Measurements from ENCODE around the gene FGF1. TPM values are rescaled to one million over a fixed set of nuclear protein-coding genes. Genes with fewer than 3 reads are reported as not detected.

Gene FGF1
- total RNA-seq, 1 donor from 2014 or later: not detected

DNA sequence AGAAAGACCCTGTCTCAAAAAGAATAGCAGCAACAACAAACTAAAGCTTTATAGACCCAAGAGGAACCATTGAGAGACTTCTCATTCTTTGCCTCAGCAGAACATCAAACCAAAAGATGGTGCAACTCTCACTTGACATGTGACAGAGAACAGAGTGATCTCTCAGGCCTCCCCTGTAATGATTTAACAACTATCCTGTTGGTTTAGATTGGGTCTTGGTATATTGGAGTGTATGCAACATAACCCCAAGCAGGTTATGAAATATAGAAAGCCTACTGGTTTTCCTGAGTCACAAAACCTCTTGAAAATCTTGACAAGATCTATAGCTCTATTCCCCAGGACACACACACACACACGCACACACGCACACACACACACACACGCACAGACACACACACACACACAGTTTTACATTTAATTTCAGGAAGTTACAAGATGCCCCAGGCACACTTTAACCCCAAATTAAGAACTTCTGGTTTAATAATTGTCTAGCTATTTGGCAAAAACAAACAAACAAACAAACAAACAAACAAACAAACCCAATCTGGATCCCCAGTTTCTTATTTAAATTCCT is 6.5 kb upstream of the FGF1 start:
- Mint-ChIP-seq H3K4me1 (peaks cover 19% of the 10 kb centered on the region), H3K36me3 (no peaks in the 10 kb centered on the region), H3K4me3 (no peak overlapping the region), H3K27me3 (ENCODE audit: insufficient read depth, low read depth) (peaks cover 3% of the 10 kb centered on the region), H3K9me3 (no peaks in the 10 kb centered on the region), H3K27ac (no peak overlapping the region)
- TF ChIP-seq EZH2 (IDR thresholded peaks at IDR 0.05): no peak
- no peaks in the 10 kb centered on the region for H3K27me3 ChIP-seq
- H3K9me3 ChIP-seq (ENCODE audit: low read depth): no peaks in the 10 kb centered on the region
- H3F3A ChIP-seq (ENCODE audit: low read depth): no peaks in the 10 kb centered on the region
- H3K9ac ChIP-seq: no peak overlapping the region
- no peak overlapping the region for H3K27ac ChIP-seq
- no peak overlapping the region for H3K4me2 ChIP-seq
- no peaks in the 10 kb centered on the region for H4K20me1 ChIP-seq (ENCODE audit: low read depth)
- H3K4me1 ChIP-seq: peaks cover 4% of the 10 kb centered on the region
- H3K4me3 ChIP-seq: no peak overlapping the region
- DNase-seq (ENCODE audit: low spot score): no peak
- no peak overlapping the region for H2AFZ ChIP-seq (replicated peaks)
- H3K36me3 ChIP-seq: no peaks in the 10 kb centered on the region
- H3K79me2 ChIP-seq (ENCODE audit: low read depth): no peaks in the 10 kb centered on the region

DNA sequence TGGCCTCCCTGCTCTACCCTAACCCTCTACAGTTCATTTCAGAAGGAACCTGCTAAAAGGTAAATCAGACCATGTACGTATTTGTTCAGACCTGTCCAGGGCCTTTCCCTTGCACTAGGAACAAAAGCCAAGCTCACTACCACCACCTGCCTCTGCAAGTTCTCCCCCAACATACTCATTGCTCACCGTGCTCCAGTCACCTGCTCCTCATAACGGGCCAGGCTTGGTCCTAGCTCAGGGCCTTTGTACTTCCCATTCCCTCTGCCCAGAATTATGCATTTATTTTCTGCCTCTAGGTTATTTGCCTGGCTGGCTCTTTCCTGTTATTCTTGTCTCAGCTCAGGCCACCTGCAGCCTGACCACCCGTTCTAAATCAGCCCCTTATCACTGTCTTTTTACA is 4.8 kb upstream of the FGF1 start:
- Histone ChIP-seq H3K27me3 (no peaks in the 10 kb centered on the region), H3K4me3 (no peak overlapping the region), H3K27ac (no peak overlapping the region), H3K4me1 (peaks cover 3% of the 10 kb centered on the region), H3K9ac (no peak overlapping the region), H3K36me3 (no peaks in the 10 kb centered on the region), H4K20me1 (ENCODE audit: low read depth) (no peaks in the 10 kb centered on the region), H3K4me2 (no peak overlapping the region), H3F3A (ENCODE audit: low read depth) (no peaks in the 10 kb centered on the region), H3K79me2 (ENCODE audit: low read depth) (no peaks in the 10 kb centered on the region), H3K9me3 (ENCODE audit: low read depth) (no peaks in the 10 kb centered on the region), H2AFZ (replicated peaks) (no peak overlapping the region)
- Mint-ChIP-seq H3K27me3 (ENCODE audit: insufficient read depth, low read depth) (peaks cover 5% of the 10 kb centered on the region), H3K36me3 (no peaks in the 10 kb centered on the region), H3K4me3 (no peak overlapping the region), H3K4me1 (peaks cover 35% of the 10 kb centered on the region), H3K27ac (peak overlapping the region; percentile 40), H3K9me3 (no peaks in the 10 kb centered on the region)
- no peak for TF ChIP-seq CTCF (IDR thresholded peaks at IDR 0.05)
- TF ChIP-seq EZH2phosphoT487 (IDR thresholded peaks at IDR 0.05): no peak
- no peak for TF ChIP-seq EZH2 (IDR thresholded peaks at IDR 0.05)
- no peak for DNase-seq (ENCODE audit: low spot score)

GRCh38 chr5:142689081-142689480 is 3.2 kb upstream of the FGF1 start:
- no peak overlapping the region for H3K4me3 Mint-ChIP-seq
- no peaks in the 10 kb centered on the region for H3K9me3 Mint-ChIP-seq
- H3K4me1 Mint-ChIP-seq: peaks cover 51% of the 10 kb centered on the region
- H2AFZ ChIP-seq (replicated peaks): no peak overlapping the region
- no peak overlapping the region for H3K27ac Mint-ChIP-seq
- H3K4me1 ChIP-seq: peaks cover 19% of the 10 kb centered on the region
- H3F3A ChIP-seq (ENCODE audit: low read depth): peaks cover 13% of the 10 kb centered on the region
- no peaks in the 10 kb centered on the region for H4K20me1 ChIP-seq (ENCODE audit: low read depth)
- no peak for DNase-seq (ENCODE audit: low spot score)
- H3K27ac ChIP-seq: no peak overlapping the region
- no peak overlapping the region for H3K9ac ChIP-seq
- H3K9me3 ChIP-seq (ENCODE audit: low read depth): no peaks in the 10 kb centered on the region
- no peak overlapping the region for H3K4me2 ChIP-seq
- no peaks in the 10 kb centered on the region for H3K36me3 ChIP-seq
- H3K4me3 ChIP-seq: no peak overlapping the region
- H3K27me3 ChIP-seq: no peaks in the 10 kb centered on the region
- TF ChIP-seq EZH2phosphoT487 (IDR thresholded peaks at IDR 0.05) (no peak), EZH2 (IDR thresholded peaks at IDR 0.05) (no peak), CTCF (IDR thresholded peaks at IDR 0.05) (no peak)
- H3K36me3 Mint-ChIP-seq: no peaks in the 10 kb centered on the region
- H3K79me2 ChIP-seq (ENCODE audit: low read depth): no peaks in the 10 kb centered on the region
- peaks cover 2% of the 10 kb centered on the region for H3K27me3 Mint-ChIP-seq (ENCODE audit: insufficient read depth, low read depth)

- H3K27ac ChIP-seq: no peak overlapping the region
- H3K27ac Mint-ChIP-seq: peak overlapping the region; percentile 24
- H3K4me2 ChIP-seq: no peak overlapping the region
- H3K36me3 Mint-ChIP-seq: no peaks in the 10 kb centered on the region
- TF ChIP-seq EZH2 (IDR thresholded peaks at IDR 0.05): no peak
- no peak for TF ChIP-seq CTCF (IDR thresholded peaks at IDR 0.05)
- no peak for TF ChIP-seq EZH2phosphoT487 (IDR thresholded peaks at IDR 0.05)
- H3K4me3 ChIP-seq: no peak overlapping the region
- peaks cover 55% of the 10 kb centered on the region for H3K4me1 Mint-ChIP-seq
- no peak for DNase-seq (ENCODE audit: low spot score)
- H3K9ac ChIP-seq: no peak overlapping the region
- no peak overlapping the region for H2AFZ ChIP-seq (replicated peaks)
- no peaks in the 10 kb centered on the region for H3K9me3 ChIP-seq (ENCODE audit: low read depth)
- no peaks in the 10 kb centered on the region for H3K36me3 ChIP-seq
- no peaks in the 10 kb centered on the region for H4K20me1 ChIP-seq (ENCODE audit: low read depth)
- H3F3A ChIP-seq (ENCODE audit: low read depth): peaks cover 17% of the 10 kb centered on the region
- no peaks in the 10 kb centered on the region for H3K27me3 ChIP-seq
- H3K9me3 Mint-ChIP-seq: no peaks in the 10 kb centered on the region
- H3K4me3 Mint-ChIP-seq: no peak overlapping the region
- peaks cover 2% of the 10 kb centered on the region for H3K27me3 Mint-ChIP-seq (ENCODE audit: insufficient read depth, low read depth)
- H3K79me2 ChIP-seq (ENCODE audit: low read depth): no peaks in the 10 kb centered on the region
- H3K4me1 ChIP-seq: peaks cover 21% of the 10 kb centered on the region
Measured at GRCh38 chr5:142688281-142688989, 2.5 kb upstream of the FGF1 start.
